HepG2 (cell line): ENCODE data around the gene TMEM171.

Experiments used
- CREB1 ChIP-seq, 2 experiments: fragments of 450-650 bp in 1 of 2; IDR thresholded peaks; 2 replicates each; pipeline ENCODE4 v1.6.1; 2016 to 2017; ENCODE audit warnings: control low read depth in 1 of 2, mild to moderate bottlenecking in 1 of 2, missing compliant biosample characterization in 1 of 2, missing genetic modification characterization in 1 of 2
- JUN ChIP-seq: sonication (generic); formaldehyde crosslinking; IDR thresholded peaks from 2 replicates; pipeline ENCODE4 v1.4.0; 2020; ENCODE audit warnings: mild to moderate bottlenecking, missing genetic modification reagents
- PBX3 ChIP-seq: sonication (generic); formaldehyde crosslinking; IDR thresholded peaks from 2 replicates; pipeline ENCODE4 v1.8.1; 2023; ENCODE audit warnings: missing genetic modification reagents, inconsistent platforms, borderline replicate concordance
- POLR2A ChIP-seq, 2 experiments: IDR thresholded peaks; 2 replicates each; pipeline ENCODE4 v1.6.1; 2011; ENCODE audit warnings: low read depth in 2 of 2, low read length in 2 of 2, mild to moderate bottlenecking in 1 of 2, moderate library complexity in 1 of 2; ENCODE audit not compliant: insufficient read depth in 1 of 2
- ZNF274 ChIP-seq: sonication (generic); formaldehyde crosslinking; IDR thresholded peaks from 2 replicates; pipeline ENCODE4 v1.5.1; 2020; ENCODE audit warnings: mild to moderate bottlenecking, missing genetic modification reagents
- TF ChIP-seq, protein P1 (sequence below): sonication (generic); formaldehyde crosslinking; IDR thresholded peaks from 2 replicates; pipeline ENCODE4 v1.4.0; 2020; ENCODE audit warnings: mild to moderate bottlenecking, missing genetic modification reagents, borderline replicate concordance

DNA sequence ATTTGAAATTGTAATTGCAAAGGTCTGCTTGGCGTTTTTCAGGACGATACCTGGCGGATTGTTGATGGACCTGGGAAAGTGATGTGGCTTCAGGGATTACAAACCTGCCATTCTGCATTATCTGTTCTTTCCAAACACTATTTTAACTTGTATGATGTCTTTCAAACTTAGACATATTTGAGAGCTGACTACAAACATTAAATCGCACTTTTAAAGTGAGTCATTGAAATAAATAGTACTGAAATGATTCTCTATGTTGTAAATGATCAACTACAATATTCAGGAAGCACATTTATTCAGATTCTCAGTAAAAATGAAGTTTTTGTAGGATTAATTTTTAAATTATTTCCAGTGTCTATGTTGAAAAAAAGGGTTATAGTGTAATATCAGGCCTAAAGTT is 32.3 kb upstream of the TMEM171 start:
- TF ChIP-seq POLR2A (IDR thresholded peaks at IDR 0.05; ENCODE audit: insufficient read depth in 1 of 2, low read depth in 2 of 2, low read length in 2 of 2) (no peak), PBX3 (CRISPR knock-in tag) (no peak), ZNF274 (no peak), CREB1 (IDR thresholded peaks at IDR 0.05) (no peak), CREB1 (CRISPR knock-in tag; IDR thresholded peaks at IDR 0.05) (no peak), JUN (CRISPR knock-in tag) (no peak)
- TF ChIP-seq, protein P1, sequence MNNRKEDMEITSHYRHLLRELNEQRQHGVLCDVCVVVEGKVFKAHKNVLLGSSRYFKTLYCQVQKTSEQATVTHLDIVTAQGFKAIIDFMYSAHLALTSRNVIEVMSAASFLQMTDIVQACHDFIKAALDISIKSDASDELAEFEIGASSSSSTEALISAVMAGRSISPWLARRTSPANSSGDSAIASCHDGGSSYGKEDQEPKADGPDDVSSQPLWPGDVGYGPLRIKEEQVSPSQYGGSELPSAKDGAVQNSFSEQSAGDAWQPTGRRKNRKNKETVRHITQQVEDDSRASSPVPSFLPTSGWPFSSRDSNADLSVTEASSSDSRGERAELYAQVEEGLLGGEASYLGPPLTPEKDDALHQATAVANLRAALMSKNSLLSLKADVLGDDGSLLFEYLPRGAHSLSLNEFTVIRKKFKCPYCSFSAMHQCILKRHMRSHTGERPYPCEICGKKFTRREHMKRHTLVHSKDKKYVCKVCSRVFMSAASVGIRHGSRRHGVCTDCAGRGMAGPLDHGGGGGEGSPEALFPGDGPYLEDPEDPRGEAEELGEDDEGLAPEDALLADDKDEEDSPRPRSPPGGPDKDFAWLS = no peak
